ENCODE results near the gene TADA3. TPM values are rescaled to one million over a fixed set of nuclear protein-coding genes. Genes with fewer than 3 reads are reported as not detected.

TADA3 gene
- total and polyA plus RNA-seq, 2 donors (not counting 3 experiments of a cell fraction or from before 2014, with no cell fraction given) = 27.8 to 31.0 TPM

DNA sequence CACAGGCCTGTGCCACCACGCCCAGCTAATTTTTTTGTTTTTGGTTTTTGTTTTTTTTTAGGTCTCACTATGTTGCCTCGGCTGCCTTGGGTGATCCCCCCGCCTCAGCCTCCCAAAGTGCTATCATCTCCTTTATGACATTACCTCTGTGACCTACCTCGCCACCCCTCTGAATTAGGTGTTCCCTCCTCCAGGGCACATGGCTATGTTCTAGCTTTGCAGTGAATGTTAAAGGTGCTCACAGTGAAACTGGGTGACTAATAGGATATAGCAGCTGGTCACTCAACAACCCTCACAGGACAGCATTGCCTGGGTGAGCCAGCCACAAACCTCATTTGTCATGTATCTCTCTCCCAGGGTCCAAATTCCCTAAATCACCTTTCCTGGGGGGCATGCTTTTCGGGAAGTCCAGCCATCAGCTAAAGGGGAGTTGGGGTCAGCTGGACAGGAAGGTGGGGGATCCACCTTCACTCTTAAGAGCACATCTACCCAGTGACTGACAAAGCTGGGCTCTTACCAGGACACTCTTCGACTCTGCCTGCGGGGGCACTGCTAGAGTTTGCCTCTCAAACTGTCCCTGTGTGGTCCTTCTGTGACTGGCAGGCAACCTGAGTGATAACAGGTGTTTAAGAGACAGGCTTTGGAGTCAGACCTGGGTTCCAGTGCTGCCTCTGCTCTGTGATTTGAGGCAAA lies 16.2 kb upstream of the TADA3 start:
- H4K20me1 ChIP-seq (replicated peaks; ENCODE audit: control insufficient read depth, extremely low read depth, insufficient read depth, low read length) = no peaks in the 10 kb centered on the region
- peaks cover 18 to 34% of the 10 kb centered on the region in 2 experiments for H3K36me3 ChIP-seq (ENCODE audit: control insufficient read depth in 2 of 2, extremely low read depth in 1 of 2, insufficient read depth in 2 of 2, low read length in 2 of 2)
- H2AFZ ChIP-seq (ENCODE audit: low read depth, low read length) = no peak overlapping the region
- DNase-seq (ENCODE audit: low read depth, low spot score) = peak; percentile 29
- H3K27ac ChIP-seq (ENCODE audit: insufficient read depth, low read depth, low read length) = no peak overlapping the region
- dilution Hi-C loops (cut with MboI; ENCODE audit: extremely low pct_ligation_motif_present, low sequenced_read_pairs) = no loop called here
- TF ChIP-seq, protein P1, sequence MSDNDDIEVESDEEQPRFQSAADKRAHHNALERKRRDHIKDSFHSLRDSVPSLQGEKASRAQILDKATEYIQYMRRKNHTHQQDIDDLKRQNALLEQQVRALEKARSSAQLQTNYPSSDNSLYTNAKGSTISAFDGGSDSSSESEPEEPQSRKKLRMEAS (IDR thresholded peaks at IDR 0.05; ENCODE audit: insufficient read depth, insufficient read length) = no peak
- TF ChIP-seq, protein P2, sequence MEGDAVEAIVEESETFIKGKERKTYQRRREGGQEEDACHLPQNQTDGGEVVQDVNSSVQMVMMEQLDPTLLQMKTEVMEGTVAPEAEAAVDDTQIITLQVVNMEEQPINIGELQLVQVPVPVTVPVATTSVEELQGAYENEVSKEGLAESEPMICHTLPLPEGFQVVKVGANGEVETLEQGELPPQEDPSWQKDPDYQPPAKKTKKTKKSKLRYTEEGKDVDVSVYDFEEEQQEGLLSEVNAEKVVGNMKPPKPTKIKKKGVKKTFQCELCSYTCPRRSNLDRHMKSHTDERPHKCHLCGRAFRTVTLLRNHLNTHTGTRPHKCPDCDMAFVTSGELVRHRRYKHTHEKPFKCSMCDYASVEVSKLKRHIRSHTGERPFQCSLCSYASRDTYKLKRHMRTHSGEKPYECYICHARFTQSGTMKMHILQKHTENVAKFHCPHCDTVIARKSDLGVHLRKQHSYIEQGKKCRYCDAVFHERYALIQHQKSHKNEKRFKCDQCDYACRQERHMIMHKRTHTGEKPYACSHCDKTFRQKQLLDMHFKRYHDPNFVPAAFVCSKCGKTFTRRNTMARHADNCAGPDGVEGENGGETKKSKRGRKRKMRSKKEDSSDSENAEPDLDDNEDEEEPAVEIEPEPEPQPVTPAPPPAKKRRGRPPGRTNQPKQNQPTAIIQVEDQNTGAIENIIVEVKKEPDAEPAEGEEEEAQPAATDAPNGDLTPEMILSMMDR (IDR thresholded peaks at IDR 0.05; ENCODE audit: extremely low read depth in 1 of 2, insufficient read depth in 1 of 2, low read depth in 1 of 2, low read length in 2 of 2) = peak; percentile 22 to 57
- H3K9me1 ChIP-seq (replicated peaks; ENCODE audit: control insufficient read depth, extremely low read depth, insufficient read depth, low read length) = no peaks in the 10 kb centered on the region
- no TSS peak for BruUV-seq (replicated peaks)
- intact Hi-C loops (cut with micrococcal nuclease) = loop anchor here (1.0 to 10.0 kb wide), 2 partner anchors 15 to 304 kb away; partner anchors contain the start of gene ARPC4
- peaks cover 12% of the 10 kb centered on the region for H3K4me1 ChIP-seq (ENCODE audit: control insufficient read depth, extremely low read depth, insufficient read depth, low read length)
- H3K9ac ChIP-seq (replicated peaks; ENCODE audit: extremely low read depth, insufficient read depth, low read length) = no peak overlapping the region
- H3K4me3 ChIP-seq (replicated peaks in 1 of 3; ENCODE audit: insufficient read depth in 1 of 3, low read depth in 1 of 3, low read length in 3 of 3) = no peak overlapping the region
- H3K27me3 ChIP-seq (ENCODE audit: control insufficient read depth in 2 of 2, insufficient read depth in 2 of 2, low read length in 2 of 2) = no peaks in the 10 kb centered on the region
- CTCF ChIA-PET = interaction anchor here (0.8 to 2.8 kb wide), 5 partner anchors 16 to 138 kb away, joined by 3 to 13 read pairs (median 3); partner anchors contain the start of genes ARPC4 and CRELD1
- no peak overlapping the region for H3K4me2 ChIP-seq (ENCODE audit: insufficient read depth, low read length)
- no peaks in the 10 kb centered on the region for H3K79me2 ChIP-seq (ENCODE audit: control insufficient read depth, insufficient read depth, low read length)
- FAIRE-seq = no peak
- H3K9me3 ChIP-seq (replicated peaks; ENCODE audit: control insufficient read depth, insufficient read depth, low read length) = no peaks in the 10 kb centered on the region
- POLR2A ChIA-PET = no interaction called here

DNA sequence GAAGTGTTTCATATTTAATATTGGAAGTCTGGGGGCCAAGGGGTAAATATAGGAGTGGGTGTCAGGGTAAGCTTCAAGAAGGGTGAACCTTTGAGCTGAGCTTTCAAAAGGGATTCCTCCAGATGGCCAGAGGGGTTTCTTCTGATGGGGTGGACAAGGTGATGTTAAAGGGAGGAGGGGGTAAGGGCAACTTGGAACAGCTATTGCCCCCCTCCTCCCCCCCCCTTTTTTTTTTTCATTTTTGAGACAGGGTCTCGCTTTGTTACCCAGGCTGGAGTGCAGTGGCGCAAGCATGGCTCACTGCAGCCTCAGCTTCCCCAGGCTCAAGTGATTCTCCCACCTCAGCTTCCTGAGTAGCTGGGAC lies 15.7 kb upstream of the TADA3 start:
- Histone ChIP-seq H3K4me2 (ENCODE audit: insufficient read depth, low read length) (no peak overlapping the region), H3K9ac (replicated peaks; ENCODE audit: extremely low read depth, insufficient read depth, low read length) (no peak overlapping the region), H3K27me3 (ENCODE audit: control insufficient read depth in 2 of 2, insufficient read depth in 2 of 2, low read length in 2 of 2) (no peaks in the 10 kb centered on the region), H2AFZ (ENCODE audit: low read depth, low read length) (no peak overlapping the region), H3K36me3 (ENCODE audit: control insufficient read depth in 2 of 2, extremely low read depth in 1 of 2, insufficient read depth in 2 of 2, low read length in 2 of 2) (peaks cover 20 to 36% of the 10 kb centered on the region in 2 experiments), H3K4me1 (ENCODE audit: control insufficient read depth, extremely low read depth, insufficient read depth, low read length) (peaks cover 12% of the 10 kb centered on the region), H3K9me3 (replicated peaks; ENCODE audit: control insufficient read depth, insufficient read depth, low read length) (no peaks in the 10 kb centered on the region), H3K27ac (ENCODE audit: insufficient read depth, low read depth, low read length) (no peak overlapping the region), H4K20me1 (replicated peaks; ENCODE audit: control insufficient read depth, extremely low read depth, insufficient read depth, low read length) (no peaks in the 10 kb centered on the region), H3K4me3 (replicated peaks in 1 of 3; ENCODE audit: insufficient read depth in 1 of 3, low read depth in 1 of 3, low read length in 3 of 3) (no peak overlapping the region), H3K79me2 (ENCODE audit: control insufficient read depth, insufficient read depth, low read length) (no peaks in the 10 kb centered on the region), H3K9me1 (replicated peaks; ENCODE audit: control insufficient read depth, extremely low read depth, insufficient read depth, low read length) (no peaks in the 10 kb centered on the region)
- BruUV-seq (replicated peaks) = no TSS peak
- dilution Hi-C loops (cut with MboI; ENCODE audit: extremely low pct_ligation_motif_present, low sequenced_read_pairs) (no loop called here), intact Hi-C loops (cut with micrococcal nuclease) (loop anchor here (10.0 kb wide), 1 partner anchor 303 kb away; no protein-coding TSS in a partner anchor)
- DNase-seq (ENCODE audit: low read depth, low spot score) (no peak), FAIRE-seq (no peak)
- TF ChIP-seq POLR2A (IDR thresholded peaks at IDR 0.05; ENCODE audit: low read depth, low read length) = no peak
- no peak for TF ChIP-seq GATA2 (IDR thresholded peaks at IDR 0.05; ENCODE audit: insufficient read depth, insufficient read length, low read depth, low read length)
- TF ChIP-seq JUN (IDR thresholded peaks at IDR 0.05; ENCODE audit: borderline replicate concordance, insufficient read depth, insufficient read length, low read depth) = no peak
- no peak for TF ChIP-seq EZH2 (IDR thresholded peaks at IDR 0.05; ENCODE audit: borderline replicate concordance, low read depth, low read length, severe bottlenecking)
- TF ChIP-seq POLR2AphosphoS5 (IDR thresholded peaks at IDR 0.05; ENCODE audit: insufficient read depth, low read depth, low read length) = no peak
- TF ChIP-seq MYC (IDR thresholded peaks at IDR 0.05; ENCODE audit: low read depth, low read length) = no peak
- TF ChIP-seq, protein P2 (IDR thresholded peaks at IDR 0.05; ENCODE audit: extremely low read depth in 1 of 2, insufficient read depth in 1 of 2, low read depth in 1 of 2, low read length in 2 of 2) = no peak
- TF ChIP-seq, protein P1 (IDR thresholded peaks at IDR 0.05; ENCODE audit: insufficient read depth, insufficient read length) = no peak
- TF ChIP-seq FOS (IDR thresholded peaks at IDR 0.05; ENCODE audit: borderline replicate concordance, insufficient read depth, low read length) = no peak
- POLR2A ChIA-PET = interaction anchor here (0.7 kb wide), 1 partner anchor 47 kb away, joined by 4 read pairs; no protein-coding TSS in a partner anchor
- CTCF ChIA-PET = interaction anchor here (0.8 to 2.8 kb wide), 3 partner anchors 15 to 139 kb away, joined by 3 to 13 read pairs (median 12); partner anchors contain the start of genes ARPC4 and CRELD1
